ENCODE results near the gene TKT. TPM values are rescaled to one million over a fixed set of nuclear protein-coding genes. Genes with fewer than 3 reads are reported as not detected.

Gene TKT
- total RNA-seq, 3 donors from 2014 or later (not counting 1 experiment from before 2014, with no cell fraction given) = 82.9 to 126 (median 107) TPM

- H3K4me3 Mint-ChIP-seq = no peak overlapping the region
- H3K9me3 ChIP-seq (ENCODE audit: control insufficient read depth, insufficient read depth, low read length) = no peaks in the 10 kb centered on the region
- H3K36me3 Mint-ChIP-seq = no peaks in the 10 kb centered on the region
- TF ChIP-seq CTCF (IDR thresholded peaks at IDR 0.05) = no peak
- no peaks in the 10 kb centered on the region for H3K9me3 Mint-ChIP-seq
- DNase-seq (no peak), ATAC-seq (no peak)
- no peaks in the 10 kb centered on the region for H3K27me3 ChIP-seq (ENCODE audit: control insufficient read depth, insufficient read depth, low read length)
- WGBS (ENCODE audit: insufficient coverage) = 92% methylated on average over 4 of the region's 4 CpGs
- intact Hi-C loops (cut with micrococcal nuclease) = no loop called here
- H3K4me3 ChIP-seq (ENCODE audit: low read length) = no peak overlapping the region
- peaks cover 54% of the 10 kb centered on the region for H3K36me3 ChIP-seq (ENCODE audit: control insufficient read depth, insufficient read depth, low read length)
- no peaks in the 10 kb centered on the region for H3K27me3 Mint-ChIP-seq (ENCODE audit: low read depth in 2 of 2)
- peaks cover 0 to 23% of the 10 kb centered on the region in 2 donors for H3K4me1 Mint-ChIP-seq
- no peak overlapping the region for H3K27ac Mint-ChIP-seq
- no peaks in the 10 kb centered on the region for H3K4me1 ChIP-seq (ENCODE audit: control insufficient read depth, insufficient read depth, low read length)
- H3K27ac ChIP-seq (ENCODE audit: low read length) = no peak overlapping the region
Measured at GRCh38 chr3:53238886-53239285, 16.9 kb downstream of the TKT start.

GRCh38 chr3:53238051-53238850 is 17.6 kb downstream of the TKT start:
- Histone ChIP-seq H3K36me3 (ENCODE audit: control insufficient read depth, insufficient read depth, low read length) (peaks cover 57% of the 10 kb centered on the region), H3K27me3 (ENCODE audit: control insufficient read depth, insufficient read depth, low read length) (no peaks in the 10 kb centered on the region), H3K27ac (ENCODE audit: low read length) (no peak overlapping the region), H3K9me3 (ENCODE audit: control insufficient read depth, insufficient read depth, low read length) (no peaks in the 10 kb centered on the region), H3K4me3 (ENCODE audit: low read length) (no peak overlapping the region), H3K4me1 (ENCODE audit: control insufficient read depth, insufficient read depth, low read length) (no peaks in the 10 kb centered on the region)
- ATAC-seq = no peak
- Mint-ChIP-seq H3K27ac (peak overlapping the region in 1 of 2 donors; percentile 63), H3K27me3 (ENCODE audit: low read depth in 2 of 2) (no peaks in the 10 kb centered on the region), H3K4me3 (no peak overlapping the region), H3K36me3 (peaks cover 5% of the 10 kb centered on the region), H3K4me1 (peaks cover 0 to 16% of the 10 kb centered on the region in 2 donors), H3K9me3 (no peaks in the 10 kb centered on the region)
- TF ChIP-seq CTCF (IDR thresholded peaks at IDR 0.05) = no peak
- intact Hi-C loops (cut with micrococcal nuclease) = no loop called here
- 94% methylated on average over 6 of the region's 6 CpGs for WGBS (ENCODE audit: insufficient coverage)
- DNase-seq = no peak

- H3K36me3 Mint-ChIP-seq = peaks cover 6% of the 10 kb centered on the region
Measured at GRCh38 chr3:53236112-53236841, 19.5 kb downstream of the TKT start.

More at GRCh38 chr3:53236112-53236841, 19.5 kb downstream of the TKT start:
- intact Hi-C loops (cut with micrococcal nuclease) = no loop called here
- no peak for TF ChIP-seq CTCF (IDR thresholded peaks at IDR 0.05)
- DNase-seq (no peak), ATAC-seq (no peak)
- no peak overlapping the region for H3K27ac ChIP-seq (ENCODE audit: low read length)
- H3K4me3 ChIP-seq (ENCODE audit: low read length) = no peak overlapping the region
- WGBS (ENCODE audit: insufficient coverage) = 75% methylated on average over 9 of the region's 9 CpGs
- no peaks in the 10 kb centered on the region for H3K27me3 Mint-ChIP-seq (ENCODE audit: low read depth in 2 of 2)
- no peak overlapping the region for H3K4me3 Mint-ChIP-seq
- no peaks in the 10 kb centered on the region for H3K27me3 ChIP-seq (ENCODE audit: control insufficient read depth, insufficient read depth, low read length)
- H3K4me1 Mint-ChIP-seq = peaks cover 0 to 11% of the 10 kb centered on the region in 2 donors
- peaks cover 60% of the 10 kb centered on the region for H3K36me3 ChIP-seq (ENCODE audit: control insufficient read depth, insufficient read depth, low read length)
- H3K9me3 ChIP-seq (ENCODE audit: control insufficient read depth, insufficient read depth, low read length) = no peaks in the 10 kb centered on the region
- H3K4me1 ChIP-seq (ENCODE audit: control insufficient read depth, insufficient read depth, low read length) = no peaks in the 10 kb centered on the region
- no peak overlapping the region for H3K27ac Mint-ChIP-seq
- H3K9me3 Mint-ChIP-seq = no peaks in the 10 kb centered on the region
